VCaP (cell line): ENCODE measurements around the gene OAF.

Experiments
- H3K27ac ChIP-seq: fragments of 450-650 bp; 2 replicates; pipeline ENCODE4 v1.5.1; 2017
- CTCF ChIP-seq: fragments of 450-650 bp; conservative IDR thresholded peaks from 2 replicates; pipeline ENCODE4 v1.5.1; 2017; ENCODE audit warnings: mild to moderate bottlenecking, moderate library complexity

The OAF gene

GRCh38 chr11:120208001-120208441 is 2.8 kb upstream of the OAF start:
- no peak for TF ChIP-seq CTCF
- no peak overlapping the region for H3K27ac ChIP-seq

GRCh38 chr11:120208777-120209176 is 2.1 kb upstream of the OAF start:
- TF ChIP-seq CTCF = no peak
- H3K27ac ChIP-seq = no peak overlapping the region

GRCh38 chr11:120209746-120210625 is 846 bp upstream of the OAF start:
- H3K27ac ChIP-seq = peak overlapping the region; percentile 79; the same call in 1 of the 2 replicates
- no peak for TF ChIP-seq CTCF

- H3K27ac ChIP-seq = peak overlapping the region; percentile 79; the same call in 1 of the 2 replicates
- no peak for TF ChIP-seq CTCF
These were observed 858 bp downstream of the OAF start for GRCh38 chr11:120211522-120212258.

- H3K27ac ChIP-seq = no peak overlapping the region; the same call in 1 of the 2 replicates
- no peak for TF ChIP-seq CTCF
These were observed 1.5 kb downstream of the OAF start for GRCh38 chr11:120212259-120212878.

GRCh38 chr11:120212926-120213325 is 2.1 kb downstream of the OAF start:
- H3K27ac ChIP-seq = no peak overlapping the region
- TF ChIP-seq CTCF = no peak

GRCh38 chr11:120214581-120214980 is 3.7 kb downstream of the OAF start:
- H3K27ac ChIP-seq = no peak overlapping the region
- no peak for TF ChIP-seq CTCF
